SKM-1 (cell line): ENCODE data around the gene SRRM5.
A peak's percentile ranks its signal among the peaks of the same experiment; 100 is the strongest.
"Not testable (repeated sequence)": the region's sequence is repeated elsewhere in the genome, so short reads cannot be mapped to it uniquely, and the experiment has no call there.

Source experiments
- DNase-seq: peaks from one replicate; lab custom pipeline; 2025; ENCODE audit not compliant: unreplicated experiment; lab: John Stamatoyannopoulos, UW

The SRRM5 gene

GRCh38 chr19:43611788-43612187 is at the start of gene SRRM5:
Gene SRRM5, plus strand, starts transcription at chr19:43612088. Its CDS starts 34 bp downstream, at chr19:43612122.
- no peak for DNase-seq

- DNase-seq = no peak
Measured at GRCh38 chr19:43562226-43562697, 49.6 kb upstream of the SRRM5 start.

GRCh38 chr19:43562698-43563241 is 49.1 kb upstream of the SRRM5 start:
- DNase-seq = peak; percentile 50

GRCh38 chr19:43563816-43564457 is 48.0 kb upstream of the SRRM5 start:
- no peak for DNase-seq

- no peak for DNase-seq
Measured at GRCh38 chr19:43564800-43565199, 47.1 kb upstream of the SRRM5 start.

- DNase-seq = no peak
Measured at GRCh38 chr19:43569657-43570056, 42.2 kb upstream of the SRRM5 start.

GRCh38 chr19:43570174-43570791 is 41.6 kb upstream of the SRRM5 start:
- DNase-seq = no peak

- DNase-seq = no peak
Measured at GRCh38 chr19:43572171-43572588, 39.7 kb upstream of the SRRM5 start.

GRCh38 chr19:43574424-43575155 is 37.3 kb upstream of the SRRM5 start:
- no peak for DNase-seq

GRCh38 chr19:43575156-43575950 is 36.5 kb upstream of the SRRM5 start, which contains the start of the genes PINLYP and XRCC1:
Gene PINLYP, plus strand, starts transcription at chr19:43575801. Its CDS starts 1,391 bp downstream, at chr19:43577192.
Gene XRCC1, minus strand, starts transcription at chr19:43575527. Its CDS starts 69 bp downstream, at chr19:43575458.
- DNase-seq = peak; percentile 83

GRCh38 chr19:43575955-43576878 is 35.7 kb upstream of the SRRM5 start:
- DNase-seq = no peak

- DNase-seq = no peak
Measured at GRCh38 chr19:43578787-43579186, 33.1 kb upstream of the SRRM5 start.

GRCh38 chr19:43581467-43581866 is 30.4 kb upstream of the SRRM5 start:
- DNase-seq = no peak

GRCh38 chr19:43582495-43582894 is 29.4 kb upstream of the SRRM5 start:
- no peak for DNase-seq

GRCh38 chr19:43584484-43584883 is 27.4 kb upstream of the SRRM5 start:
- DNase-seq = no peak

GRCh38 chr19:43586346-43586745 is 25.5 kb upstream of the SRRM5 start:
- no peak for DNase-seq

- not testable (repeated sequence) for DNase-seq
Measured at GRCh38 chr19:43587029-43587428, 24.9 kb upstream of the SRRM5 start.

GRCh38 chr19:43589277-43589676 is 22.6 kb upstream of the SRRM5 start:
- no peak for DNase-seq

GRCh38 chr19:43589678-43590077 is 22.2 kb upstream of the SRRM5 start:
- no peak for DNase-seq
